ENCODE measurements around the gene TMEM8B.
A peak's percentile ranks its signal among the peaks of the same experiment; 100 is the strongest.

TMEM8B gene

DNA sequence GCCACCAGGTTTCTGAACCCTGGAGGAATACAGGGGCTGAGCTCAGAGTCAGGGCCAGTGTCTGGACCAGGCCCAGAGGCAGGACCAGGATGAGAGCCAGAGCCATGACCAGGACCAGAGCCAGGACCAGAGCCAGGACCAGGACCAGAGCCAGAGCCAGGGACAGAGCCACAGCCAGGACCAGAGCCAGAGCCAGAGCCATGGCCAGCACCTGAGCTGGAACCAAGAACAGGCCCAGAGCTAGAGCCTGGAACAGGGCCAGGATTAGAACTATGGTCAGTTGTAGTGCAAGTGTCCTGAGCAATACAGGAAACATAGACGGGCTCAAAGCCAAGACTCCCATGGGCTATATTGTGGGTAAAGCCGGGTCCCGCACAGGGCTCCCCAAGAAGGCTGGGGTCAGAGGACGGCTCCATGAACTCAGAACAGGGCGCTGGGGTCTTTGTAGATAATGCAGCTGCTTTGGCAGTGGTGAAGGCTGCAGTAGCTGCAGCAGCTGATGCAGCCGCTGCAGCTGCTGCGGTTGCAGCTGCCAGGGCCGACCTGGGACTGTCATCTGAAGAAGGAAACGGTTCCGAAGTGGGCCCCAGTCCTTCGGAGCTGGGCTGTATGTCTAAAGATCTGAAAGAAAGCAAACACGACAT lies 17.5 kb upstream of the TMEM8B start:
- DNase-seq: no peak

DNA sequence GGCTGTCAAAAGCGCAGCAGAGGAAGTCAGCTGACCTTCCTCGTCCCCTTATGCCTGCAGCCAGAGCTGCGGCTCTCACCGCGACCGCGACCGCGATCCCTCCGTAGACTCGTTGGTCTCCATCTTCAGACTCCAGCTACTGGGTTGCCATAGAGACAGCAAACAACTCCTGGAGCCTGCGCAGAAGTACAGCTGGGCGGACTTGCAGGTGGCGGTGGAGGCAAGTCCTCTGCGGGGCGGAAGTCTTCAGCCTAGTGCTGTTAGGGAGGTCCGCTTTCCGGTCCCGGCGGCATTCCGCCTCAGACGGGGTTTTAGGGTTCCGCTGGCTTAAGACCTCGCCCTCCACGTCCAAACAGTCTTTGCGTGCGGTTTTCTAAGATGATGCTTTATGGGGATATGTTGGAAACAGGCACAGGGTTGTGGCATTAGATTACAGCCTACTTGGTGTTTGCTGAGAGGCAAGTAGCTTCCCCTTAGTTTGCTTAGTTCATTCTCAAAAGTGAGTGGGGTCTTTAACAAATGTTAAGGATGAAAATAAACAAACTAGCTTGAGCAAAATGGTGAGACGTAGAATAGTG lies 16.9 kb upstream of the TMEM8B start, which contains the start of gene SPAG8:
SPAG8 (minus strand) TSS at position 238 of the 578 bp plus-strand sequence; CDS start at position 123, 115 bp downstream.
- DNase-seq: peak; percentile 97

- peak; percentile 24 to 52 for DNase-seq
Observed at GRCh38 chr9:35813434-35814105, 15.5 kb upstream of the TMEM8B start.

DNA sequence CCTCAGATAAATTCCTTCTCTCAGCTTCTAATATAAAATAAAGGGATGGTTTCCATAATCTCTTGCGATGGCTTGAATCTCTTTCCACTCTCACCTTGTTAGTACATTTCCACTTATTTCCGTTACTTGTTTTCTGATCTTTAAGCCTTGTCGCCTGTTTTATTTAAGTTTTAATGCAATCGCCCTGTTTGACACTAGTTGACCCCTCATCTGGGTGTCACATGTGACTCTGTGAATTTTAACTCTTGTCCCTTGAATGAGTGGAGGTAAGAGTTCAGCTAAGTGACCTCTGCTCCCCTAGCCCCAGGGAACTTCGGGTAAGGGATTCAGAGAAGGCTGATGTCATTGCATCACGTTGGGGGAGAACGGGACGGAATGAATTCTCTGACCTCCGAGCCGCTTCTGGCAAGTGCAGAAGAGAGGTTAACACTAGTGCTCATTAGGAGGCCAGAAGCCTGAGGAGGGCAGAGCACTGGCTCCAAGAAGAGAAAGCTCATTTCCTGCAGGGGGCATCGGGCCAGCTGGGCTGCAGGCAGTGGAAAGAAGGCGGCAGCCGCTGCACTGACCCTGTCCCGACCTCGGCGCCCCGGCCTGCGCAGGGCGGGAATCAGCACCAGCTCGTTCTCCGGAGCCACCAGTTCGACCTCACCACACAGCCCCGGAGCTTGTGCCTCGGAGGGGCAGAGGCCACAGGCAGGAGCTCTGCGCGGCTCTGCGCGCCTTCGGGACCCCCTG lies 14.8 kb upstream of the TMEM8B start:
- peak in 1 of 2 experiments; percentile 49 for DNase-seq

GRCh38 chr9:35814841-35815543 lies 14.0 kb upstream of the TMEM8B start, which contains the start of gene HINT2:
Gene HINT2, minus strand, starts transcription at chr9:35815042. Its CDS starts 63 bp downstream, at chr9:35814979.
- DNase-seq: peak; percentile 99 to 100

DNA sequence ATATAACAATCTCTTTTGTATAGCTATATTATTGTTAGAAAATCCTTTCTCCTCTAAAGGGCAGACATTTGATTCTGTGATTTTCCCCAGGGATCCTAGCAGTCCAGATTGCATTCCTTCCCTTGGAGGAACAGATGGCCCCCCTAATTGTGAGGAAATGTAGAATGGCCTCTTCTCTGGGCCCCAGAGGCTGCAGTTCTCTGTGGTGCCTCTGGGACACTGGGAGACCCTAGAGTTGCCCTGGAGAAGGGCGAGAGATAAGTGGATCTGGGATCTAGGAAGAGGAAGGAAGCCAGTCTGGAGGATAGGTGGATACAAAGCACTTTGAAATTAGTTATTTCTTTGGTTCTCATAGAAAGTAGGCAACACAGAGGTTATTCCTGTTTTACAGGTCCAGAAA lies 12.3 kb upstream of the TMEM8B start:
- DNase-seq: no peak

- no peak for DNase-seq
Observed at GRCh38 chr9:35818341-35818740, 10.7 kb upstream of the TMEM8B start.

GRCh38 chr9:35820076-35820475 lies 9.0 kb upstream of the TMEM8B start:
- no peak for DNase-seq

- DNase-seq: no peak
Observed at GRCh38 chr9:35822926-35823325, 6.1 kb upstream of the TMEM8B start.

DNA sequence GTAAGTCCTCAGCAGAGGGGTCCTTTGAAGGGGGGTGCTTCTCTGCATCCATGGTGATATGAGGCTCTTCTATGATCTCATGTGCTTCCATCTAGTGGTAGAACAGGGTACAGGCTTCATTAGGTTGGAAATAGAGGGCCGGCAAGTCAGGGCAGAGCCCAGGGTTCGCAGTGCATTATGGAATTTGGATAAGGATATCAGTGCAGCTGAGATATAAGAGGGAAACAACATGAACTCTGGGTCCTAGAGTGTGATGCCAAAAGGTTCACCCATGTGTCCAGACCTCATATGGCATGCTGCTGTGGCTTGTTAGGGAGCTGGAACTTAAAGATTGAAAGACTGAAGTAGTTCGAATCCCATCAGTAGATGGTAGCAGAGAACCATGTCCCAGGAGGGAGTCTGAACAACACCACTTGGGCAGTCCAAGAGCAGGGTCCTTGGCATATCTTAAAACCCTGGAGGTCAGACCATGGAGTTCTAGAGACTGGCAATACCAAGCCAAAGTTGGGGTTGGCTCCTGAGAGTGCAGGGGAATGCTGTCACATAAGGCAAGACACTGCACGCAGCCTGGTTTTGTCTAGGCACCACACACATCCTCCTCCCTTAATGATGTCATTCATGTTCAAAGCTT lies 2.8 kb upstream of the TMEM8B start:
- DNase-seq: peak; percentile 46 to 67

GRCh38 chr9:35827486-35827885 lies 1.5 kb upstream of the TMEM8B start:
- DNase-seq: no peak

GRCh38 chr9:35828716-35829083 lies 328 bp upstream of the TMEM8B start, which contains the start of gene FAM221B:
Gene FAM221B, minus strand, starts transcription at chr9:35828732. Its CDS starts 2,571 bp downstream, at chr9:35826161.
- peak in 1 of 2 experiments; percentile 39 for DNase-seq

DNA sequence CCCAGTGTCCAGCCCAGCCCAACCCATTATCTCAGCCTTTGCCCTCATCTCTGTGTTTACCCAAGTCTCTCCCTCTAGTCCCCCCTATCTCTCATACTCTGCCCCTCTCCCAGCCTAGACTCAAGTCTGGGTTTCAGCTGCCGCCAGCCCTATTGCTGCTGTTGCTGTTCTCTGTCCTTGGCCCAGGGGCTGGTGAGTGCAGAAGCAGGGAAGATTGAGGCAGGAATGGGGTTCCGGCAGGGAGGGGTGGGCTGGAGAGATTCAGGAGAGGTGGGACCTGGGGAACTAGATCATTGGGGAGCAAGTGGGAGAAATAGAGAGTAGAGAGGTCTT lies 702 bp downstream of the TMEM8B start:
- DNase-seq: no peak

GRCh38 chr9:35831040-35831439 lies 2.0 kb downstream of the TMEM8B start:
- DNase-seq: no peak

DNA sequence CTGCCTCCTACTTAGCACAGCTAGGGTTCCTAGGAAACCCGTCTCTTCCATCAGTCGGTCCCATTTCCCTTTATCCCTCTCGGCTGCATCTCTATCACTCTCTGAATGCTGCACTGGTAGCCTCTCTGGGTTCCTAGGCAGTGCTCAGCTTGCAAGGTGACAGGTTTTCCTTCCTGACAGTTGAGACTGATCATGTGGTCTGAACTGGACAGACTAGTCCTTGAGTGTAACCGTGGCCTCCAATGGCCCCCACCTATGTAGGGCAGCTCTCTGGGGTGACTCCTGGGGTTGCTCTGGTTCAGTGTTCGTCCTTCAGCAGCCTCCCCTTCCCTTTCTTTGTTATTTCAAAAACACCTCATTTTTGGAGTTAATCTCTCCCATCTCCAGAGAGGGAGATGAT lies 3.8 kb downstream of the TMEM8B start:
- DNase-seq: peak in 1 of 2 experiments; percentile 17

DNA sequence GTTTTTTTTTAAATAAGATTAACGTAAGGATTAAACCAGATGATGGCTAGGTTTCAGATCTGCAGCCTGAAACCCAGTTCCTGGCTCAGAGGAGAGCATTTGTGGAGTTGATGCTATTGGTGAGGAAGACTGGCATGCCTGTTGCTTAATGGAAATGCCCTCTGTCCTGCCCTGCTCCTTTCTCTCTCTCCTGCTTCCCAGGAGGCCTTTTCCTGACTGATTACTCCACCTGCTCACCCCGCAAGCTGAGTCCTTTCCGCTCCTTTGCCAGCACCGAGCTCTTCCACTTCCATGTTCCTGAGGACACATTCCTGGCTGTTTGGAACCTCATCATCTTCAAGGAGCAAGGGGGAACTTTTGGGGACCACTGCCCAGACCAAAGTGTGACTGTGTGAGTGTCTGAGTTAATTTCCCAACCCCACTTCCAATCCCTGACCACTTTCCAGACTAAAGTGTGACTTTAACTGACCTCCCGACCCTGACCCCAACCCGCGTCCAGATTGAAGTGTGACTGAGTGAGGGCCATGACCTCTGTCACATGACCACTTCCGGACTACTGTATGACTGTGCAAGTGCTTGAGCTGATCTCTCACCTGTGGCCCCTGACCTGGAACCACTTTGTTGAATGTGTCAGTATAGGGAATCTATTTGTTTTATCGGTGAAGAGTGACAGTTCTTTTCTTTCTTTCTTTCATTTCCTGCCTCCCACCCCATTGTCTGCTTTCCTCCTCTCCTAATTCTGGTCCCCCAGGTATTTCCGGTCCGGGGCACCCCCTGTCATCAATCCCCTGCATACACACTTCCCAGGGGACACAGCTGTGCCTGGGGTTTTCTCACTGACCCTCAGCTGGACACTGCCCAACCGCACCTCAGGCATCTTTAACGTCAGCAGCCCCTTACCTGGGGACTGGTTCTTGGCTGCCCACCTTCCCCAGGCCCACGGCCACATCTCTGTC lies 5.5 kb downstream of the TMEM8B start:
- no peak for DNase-seq

GRCh38 chr9:35835216-35835632 lies 6.2 kb downstream of the TMEM8B start:
- peak in 1 of 2 experiments; percentile 10 for DNase-seq

GRCh38 chr9:35835766-35836165 lies 6.7 kb downstream of the TMEM8B start:
- DNase-seq: no peak

- DNase-seq: no peak
Observed at GRCh38 chr9:35836595-35836994, 7.6 kb downstream of the TMEM8B start.

DNA sequence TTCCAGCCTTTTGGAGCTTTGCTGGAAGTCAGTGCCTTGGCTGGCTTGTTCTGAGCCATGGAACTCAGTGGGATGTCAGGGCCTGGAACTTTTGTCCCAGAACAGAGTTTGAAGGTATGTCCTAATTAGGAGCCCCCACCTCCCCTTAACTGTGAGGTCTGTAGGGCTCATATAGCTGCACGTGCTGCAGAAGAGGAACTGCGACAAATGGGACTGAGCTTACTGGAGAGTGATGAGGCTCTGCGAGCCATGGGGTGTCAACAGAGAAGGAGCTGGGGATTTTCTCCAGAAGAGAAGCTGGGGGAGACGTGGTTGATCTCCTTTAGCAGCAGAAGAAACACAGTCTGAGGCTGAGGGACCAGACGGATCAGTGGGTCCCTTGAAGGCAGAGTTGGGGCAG lies 10.9 kb downstream of the TMEM8B start:
- DNase-seq: no peak
